HG02678 (cell line): Measurements from ENCODE around the gene STAM2.
A peak's percentile ranks its signal among the peaks of the same experiment; 100 is the strongest.

Experiments
- ATAC-seq: cut with Tn5 transposase; IDR thresholded peaks from one replicate; pipeline ENCODE4 v1.9.1; 2021; ENCODE audit warnings: mild to moderate bottlenecking, moderate library complexity; ENCODE audit not compliant: unreplicated experiment

The STAM2 gene

DNA sequence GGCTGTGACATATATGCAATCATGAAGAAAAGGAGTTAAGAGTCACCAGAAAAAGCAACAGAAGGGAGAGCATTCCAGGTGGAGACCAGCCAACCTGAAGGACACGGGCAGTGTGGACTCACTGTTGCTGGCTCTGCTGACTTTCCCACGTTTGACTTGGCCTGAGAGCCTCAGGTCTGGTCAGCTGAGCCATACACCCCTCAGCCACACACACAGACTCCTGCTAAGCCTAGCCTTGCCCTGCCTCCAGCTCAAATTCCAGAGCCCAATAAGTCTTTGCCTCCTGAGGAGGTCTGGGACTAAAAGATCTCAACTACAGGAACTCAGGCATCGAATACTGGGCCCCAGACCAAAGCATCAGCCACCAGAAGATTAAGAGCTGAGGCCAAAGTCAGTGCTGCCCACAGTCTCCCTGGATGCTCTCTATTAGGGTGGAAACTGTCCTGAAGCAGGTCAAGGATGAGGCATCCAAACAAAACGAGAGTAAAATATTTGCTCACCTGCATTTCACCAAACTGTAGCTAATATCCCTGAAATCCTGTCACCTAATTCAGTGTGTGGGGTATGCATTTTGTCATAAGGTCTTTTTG lies 100.0 kb downstream of the STAM2 start:
- ATAC-seq = no peak

DNA sequence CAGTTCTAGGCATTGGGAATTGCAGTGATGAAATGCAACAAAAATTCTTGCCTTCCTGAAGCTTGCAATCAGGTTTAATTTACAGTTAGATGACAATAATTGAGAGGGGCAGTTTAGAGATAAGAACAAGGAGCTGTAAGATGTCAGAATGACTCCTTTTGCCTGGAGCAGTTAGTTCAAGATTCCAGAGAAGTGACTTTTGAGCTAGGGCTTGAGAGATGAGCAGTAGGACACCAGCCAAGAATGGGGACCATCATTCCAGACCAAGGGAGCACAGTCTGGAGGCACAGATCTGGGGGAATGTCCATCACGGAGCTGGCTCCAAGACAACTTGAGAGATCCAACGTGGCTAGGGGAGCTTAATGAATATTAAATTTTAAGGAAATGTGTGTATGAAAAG lies 103.6 kb downstream of the STAM2 start:
- no peak for ATAC-seq

- no peak for ATAC-seq
Measured at GRCh38 chr2:152071518-152071917, 104.0 kb downstream of the STAM2 start.

DNA sequence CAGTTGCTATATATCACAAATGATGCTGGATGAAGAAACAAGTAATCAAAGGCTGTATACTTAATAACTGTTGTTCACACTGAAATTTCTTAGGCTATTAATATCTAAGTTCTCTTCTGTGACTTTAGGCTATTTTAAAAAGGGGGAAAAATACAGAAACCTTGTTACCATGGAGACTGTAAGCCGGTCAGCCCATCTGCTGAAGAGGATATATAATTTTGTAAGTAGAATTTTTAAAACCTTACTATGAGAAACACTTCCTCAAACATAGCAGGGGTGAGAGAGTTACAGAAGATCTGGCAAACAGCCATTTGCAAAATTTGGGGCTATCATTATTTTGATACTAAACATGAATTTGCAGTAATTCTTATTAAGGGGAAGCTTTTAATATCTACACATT lies 104.5 kb downstream of the STAM2 start:
- ATAC-seq = peak; percentile 81

GRCh38 chr2:152068226-152068625 lies 107.3 kb downstream of the STAM2 start:
- ATAC-seq = no peak

DNA sequence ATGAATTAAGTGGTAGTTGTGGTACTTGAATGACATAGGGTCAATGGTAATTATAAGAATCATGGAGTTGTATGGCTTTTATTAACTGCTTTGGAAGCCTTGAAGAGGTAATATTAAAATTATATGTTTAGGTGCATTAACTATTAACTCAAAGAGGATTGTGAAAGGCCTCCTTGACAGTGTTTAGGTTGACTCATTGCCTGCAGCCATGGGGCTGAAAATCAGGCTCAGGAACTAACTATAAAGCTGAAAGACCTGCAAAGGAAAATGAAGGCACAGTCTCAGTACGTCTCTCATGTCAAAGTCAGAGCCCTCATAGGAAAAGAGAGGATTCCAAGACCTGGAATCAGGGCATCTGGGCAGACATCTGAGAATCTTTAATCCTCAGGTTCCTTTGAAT lies 107.7 kb downstream of the STAM2 start:
- ATAC-seq = no peak
